IMR-90 (cell line): ENCODE results near the gene ZNF423. TPM values are rescaled to one million over a fixed set of nuclear protein-coding genes. Genes with fewer than 3 reads are reported as not detected.

ENCODE experiments used
- ATAC-seq: fragments of 200-7000 bp; cut with Tn5 transposase; 2 replicates; pipeline ENCODE4 v1.9.1; 2020; ENCODE audit warnings: low read depth, mild to moderate bottlenecking, moderate library complexity
- BruUV-seq: library from RNA; stranded (reverse); fragments of 400-500 nt; replicated peaks from 2 replicates; lab custom pipeline; 2021; lab: Mats Ljungman, UMichigan
- CTCF ChIA-PET: fragments of 300-600 bp; formaldehyde crosslinking; extraction: SDS; loops from one replicate; lab custom pipeline; 2021; ENCODE audit warnings: antibody characterized with exemption; lab: Yijun Ruan, JAX
- POLR2A ChIA-PET: fragments of 300-600 bp; sonication (Branson Sonifier 250); formaldehyde crosslinking; loops from one replicate; lab custom pipeline; 2022; ENCODE audit warnings: antibody characterized with exemption; ENCODE audit not compliant: unreplicated experiment; lab: Charles Lee
- DNase-seq: peaks from one replicate; pipeline ENCODE4 v3.0.0; 2013
- H2AFZ ChIP-seq: replicated peaks from 2 replicates; pipeline ENCODE3; 2013; ENCODE audit warnings: low read length, mild to moderate bottlenecking; ENCODE audit not compliant: poor library complexity
- H2AK5ac ChIP-seq: 2 replicates; pipeline ENCODE4 v1.6.1; 2013; ENCODE audit warnings: low read depth, low read length, inconsistent platforms
- H2AK9ac ChIP-seq: replicated peaks from 2 replicates; pipeline ENCODE3; 2013; ENCODE audit warnings: mild to moderate bottlenecking, low read depth, low read length, moderate library complexity; ENCODE audit not compliant: poor library complexity
- H2BK120ac ChIP-seq: 2 replicates; pipeline ENCODE4 v1.6.1; 2013; ENCODE audit warnings: low read depth, low read length, inconsistent platforms
- H2BK15ac ChIP-seq: 3 replicates; pipeline ENCODE4 v1.6.1; 2013; ENCODE audit warnings: low read depth, low read length, inconsistent platforms
- H2BK20ac ChIP-seq: 2 replicates; pipeline ENCODE4 v1.6.1; 2013; ENCODE audit warnings: low read depth, mild to moderate bottlenecking, inconsistent platforms, low read length, moderate library complexity
- H2BK5ac ChIP-seq: 2 replicates; pipeline ENCODE4 v1.6.1; 2013; ENCODE audit warnings: mild to moderate bottlenecking, low read depth, low read length, inconsistent platforms; ENCODE audit not compliant: poor library complexity, severe bottlenecking
- H3K14ac ChIP-seq: replicated peaks from 2 replicates; pipeline ENCODE4 v1.6.1; 2013; ENCODE audit warnings: low read depth, low read length, inconsistent platforms
- H3K18ac ChIP-seq: 2 replicates; pipeline ENCODE4 v1.6.1; 2013; ENCODE audit warnings: low read depth, low read length, control low read depth
- H3K23ac ChIP-seq: 2 replicates; pipeline ENCODE4 v1.6.1; 2013; ENCODE audit warnings: low read depth, low read length, inconsistent platforms
- H3K27ac ChIP-seq: 2 replicates; pipeline ENCODE4 v1.5.1; 2013; ENCODE audit warnings: mild to moderate bottlenecking, control low read depth, low read length; ENCODE audit not compliant: insufficient read depth
- H3K27me3 ChIP-seq: 2 replicates; pipeline ENCODE4 v1.6.1; 2013; ENCODE audit warnings: low read length; ENCODE audit not compliant: control insufficient read depth, insufficient read depth
- H3K36me3 ChIP-seq: 2 replicates; pipeline ENCODE4 v1.6.1; 2013; ENCODE audit warnings: low read length, mixed read lengths; ENCODE audit not compliant: control insufficient read depth, insufficient read depth
- H3K4ac ChIP-seq: 2 replicates; pipeline ENCODE4 v1.6.1; 2013; ENCODE audit warnings: low read depth, low read length, inconsistent platforms
- H3K4me1 ChIP-seq: 2 replicates; pipeline ENCODE4 v1.6.1; 2013; ENCODE audit warnings: low read length, mixed read lengths; ENCODE audit not compliant: control insufficient read depth, insufficient read depth
- H3K4me2 ChIP-seq: 2 replicates; pipeline ENCODE4 v1.6.1; 2013; ENCODE audit warnings: low read depth, mild to moderate bottlenecking, control low read depth, low read length, moderate library complexity
- H3K4me3 ChIP-seq: 2 replicates; pipeline ENCODE4 v1.5.1; 2013; ENCODE audit warnings: low read depth, mild to moderate bottlenecking, control low read depth, low read length, moderate library complexity; ENCODE audit not compliant: insufficient read depth
- H3K56ac ChIP-seq: 2 replicates; pipeline ENCODE4 v1.6.1; 2013; ENCODE audit warnings: low read length, inconsistent platforms; ENCODE audit not compliant: insufficient read depth; ENCODE audit errors: extremely low read depth
- H3K79me1 ChIP-seq, 2 experiments: 2 replicates each; pipeline ENCODE4 v1.6.1; 2013; ENCODE audit warnings: low read length in 2 of 2, inconsistent platforms in 1 of 2, low read depth in 1 of 2
- H3K9ac ChIP-seq: 2 replicates; pipeline ENCODE4 v1.6.1; 2013; ENCODE audit warnings: low read depth, low read length, control low read depth
- H3K9me1 ChIP-seq: 2 replicates; pipeline ENCODE4 v1.6.1; 2013; ENCODE audit warnings: low read length, inconsistent platforms; ENCODE audit not compliant: insufficient read depth
- H3K9me3 ChIP-seq: 2 replicates; pipeline ENCODE4 v1.6.1; 2013; ENCODE audit warnings: low read length; ENCODE audit not compliant: control insufficient read depth, insufficient read depth
- H4K20me1 ChIP-seq: 2 replicates; pipeline ENCODE4 v1.6.1; 2013; ENCODE audit warnings: low read length, inconsistent platforms; ENCODE audit not compliant: insufficient read depth
- H4K5ac ChIP-seq: 2 replicates; pipeline ENCODE4 v1.6.1; 2013; ENCODE audit warnings: mild to moderate bottlenecking, low read depth, low read length, control low read depth
- H4K8ac ChIP-seq, 2 experiments: 2 replicates each; pipeline ENCODE4 v1.6.1; 2013; ENCODE audit warnings: low read depth in 2 of 2, low read length in 2 of 2, control low read depth in 1 of 2, inconsistent platforms in 1 of 2
- H4K91ac ChIP-seq: 2 replicates; pipeline ENCODE4 v1.6.1; 2013; ENCODE audit warnings: low read depth, low read length, inconsistent platforms; ENCODE audit not compliant: insufficient read depth
- BHLHE40 ChIP-seq: fragments of 150-350 bp; IDR thresholded peaks from 2 replicates; pipeline ENCODE4 v1.6.1; 2016; ENCODE audit warnings: mild to moderate bottlenecking, low read depth, low read length
- FOS ChIP-seq: fragments of 150-350 bp; IDR thresholded peaks from 2 replicates; pipeline ENCODE4 v1.6.1; 2016; ENCODE audit warnings: low read depth, low read length
- MXI1 ChIP-seq: IDR thresholded peaks from 2 replicates; pipeline ENCODE4 v1.6.1; 2012; ENCODE audit warnings: low read depth, mild to moderate bottlenecking, low read length, moderate library complexity, borderline replicate concordance
- RAD21 ChIP-seq: IDR thresholded peaks from 2 replicates; pipeline ENCODE4 v1.6.1; 2012; ENCODE audit warnings: low read length, improper control_type of control experiment
- RCOR1 ChIP-seq: IDR thresholded peaks from 2 replicates; pipeline ENCODE4 v1.6.1; 2012; ENCODE audit warnings: mild to moderate bottlenecking, low read length, improper control_type of control experiment; ENCODE audit not compliant: insufficient replicate concordance
- SMC3 ChIP-seq: fragments of 150-350 bp; IDR thresholded peaks from 2 replicates; pipeline ENCODE4 v1.6.1; 2016; ENCODE audit warnings: low read depth, mild to moderate bottlenecking, antibody characterized with exemption, low read length, moderate library complexity
- WGBS, 2 experiments: methylation state at CpG; one replicate each; pipeline versions ENCODE4 v1.1.5 to v1.1.7; 2013; ENCODE audit warnings: missing lambda C conversion rate in 2 of 2; ENCODE audit not compliant: insufficient read length in 1 of 2; ENCODE audit errors: extremely low coverage in 2 of 2; 5-methylcytosine and 5-hydroxymethylcytosine counted together
- dilution Hi-C: fragments of 300-500 bp; cut with HindIII; formaldehyde crosslinking; loops from one replicate; pipeline ENCODE4 v1.14.3; 2018; ENCODE audit warnings: low sequenced_read_pairs; ENCODE audit not compliant: unreplicated experiment
- in situ Hi-C: fragments of 300-500 bp; cut with MboI; formaldehyde crosslinking; loops from 3 replicates; pipeline ENCODE4 v1.14.3; 2019; ENCODE audit warnings: low sequenced_read_pairs, inconsistent platforms, mixed read lengths
- intact Hi-C: fragments of 100-400 bp; cut with micrococcal nuclease; formaldehyde crosslinking; loops from 2 replicates; pipeline ENCODE4 v1.10.0; 2022
- polyA plus RNA-seq, 3 experiments: library from polyadenylated mRNA; depleted of rRNA; stranded (reverse); fragments of >200 nt; gene quantifications; 2 replicates each; pipeline ENCODE4 v1.2.3, GENCODE V29; 2012; ENCODE audit warnings: low replicate concordance in 1 of 3
- total RNA-seq: library from RNA; depleted of rRNA; stranded (reverse); fragments of >200 nt; gene quantifications from 2 replicates; pipeline ENCODE4 v1.2.3, GENCODE V29; 2012

The ZNF423 gene
- total and polyA plus RNA-seq, 2 of the 4 experiments (the other 2 are of a cell fraction), result under 0.01 to 0.10 TPM

- Histone ChIP-seq H3K18ac (no peak overlapping the region), H2BK120ac (no peak overlapping the region), H3K27ac (no peak overlapping the region), H3K36me3 (no peaks in the 10 kb centered on the region), H4K20me1 (no peaks in the 10 kb centered on the region), H2AK5ac (no peak overlapping the region), H3K14ac (no peak overlapping the region), H3K4ac (no peak overlapping the region), H3K9ac (no peak overlapping the region), H2AFZ (no peak overlapping the region), H4K91ac (no peak overlapping the region), H3K4me3 (no peak overlapping the region), H4K5ac (no peak overlapping the region), H2BK20ac (no peak overlapping the region), H3K4me2 (no peak overlapping the region), H3K4me1 (no peaks in the 10 kb centered on the region), H4K8ac (no peak overlapping the region), H2BK5ac (no peak overlapping the region), H3K9me3 (no peaks in the 10 kb centered on the region), H2BK15ac (no peak overlapping the region), H2AK9ac (no peak overlapping the region), H3K27me3 (peaks cover 23% of the 10 kb centered on the region; the same call in 1 of the 2 replicates), H3K9me1 (no peaks in the 10 kb centered on the region), H3K56ac (no peak overlapping the region), H3K79me1 (no peaks in the 10 kb centered on the region), H3K23ac (no peak overlapping the region)
- ATAC-seq, result no peak
- dilution Hi-C loops (no loop called here), in situ Hi-C loops (no loop called here), intact Hi-C loops (no loop called here)
- no TSS peak for BruUV-seq
- no peak for DNase-seq
- ChIA-PET CTCF (interaction anchor here (0.5 kb wide), 1 partner anchor 171 kb away, joined by 3 read pairs; no protein-coding TSS in a partner anchor), POLR2A (no interaction called here)
- TF ChIP-seq RAD21 (no peak), BHLHE40 (no peak), FOS (no peak), SMC3 (no peak), MXI1 (no peak), RCOR1 (no peak)
- 60% methylated on average over 1 of the region's 4 CpGs; no CpG with 5 or more reads in 1 of the 2 experiments for WGBS, 2 experiments
Observed at GRCh38 chr16:49654425-49654824, 201.5 kb downstream of the ZNF423 start.
